Hepatocyte (in vitro differentiated cells): Measurements from ENCODE around the gene PIK3C2G.

Experiments used
- CTCF ChIP-seq: fragments of 200-600 bp; sonication (generic); IDR thresholded peaks from 2 replicates; pipeline ENCODE4 v1.5.1; 2016; ENCODE audit warnings: antibody characterized with exemption, mild to moderate bottlenecking; ENCODE audit not compliant: poor library complexity
- EZH2 ChIP-seq: fragments of 200-600 bp; sonication (generic); IDR thresholded peaks from 2 replicates; pipeline ENCODE4 v1.6.1; 2016; ENCODE audit warnings: antibody characterized with exemption, mild to moderate bottlenecking, borderline replicate concordance
- EZH2phosphoT487 ChIP-seq: fragments of 200-600 bp; sonication (generic); IDR thresholded peaks from one replicate; pipeline ENCODE4 v1.6.1; 2018; ENCODE audit warnings: antibody characterized with exemption, mild to moderate bottlenecking, low read depth, moderate library complexity; ENCODE audit not compliant: unreplicated experiment, severe bottlenecking

GRCh38 chr12:18387706-18388105 lies 126.4 kb downstream of the PIK3C2G start:
- TF ChIP-seq CTCF (no peak), EZH2phosphoT487 (no peak), EZH2 (no peak)
